Epidermal melanocyte (primary cell): ENCODE measurements around the gene PHLDB2.

ENCODE experiments used
- DNase-seq: peaks from one replicate; pipeline ENCODE4 v3.0.0; 2011; ENCODE audit warnings: low spot score; ENCODE audit not compliant: insufficient read length

The PHLDB2 gene

DNA sequence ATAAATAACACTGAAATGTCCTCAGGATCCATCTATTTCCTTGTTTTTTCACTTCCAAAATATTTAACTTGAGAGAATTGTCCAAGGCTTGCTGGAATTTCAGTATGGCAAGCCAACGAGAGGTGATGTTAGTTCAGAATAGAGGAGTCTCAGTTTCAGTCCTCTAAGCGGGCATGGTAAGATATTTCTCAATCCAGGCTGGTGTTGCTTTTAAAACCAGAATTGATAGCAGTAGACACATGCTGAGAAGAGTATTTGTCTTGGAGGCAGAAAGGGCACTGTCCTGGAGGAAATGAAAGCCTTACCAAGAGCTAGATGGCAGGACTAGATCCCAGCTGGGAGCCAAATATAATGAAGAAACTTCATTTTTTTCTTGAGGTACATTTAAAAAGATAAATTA is 23.1 kb downstream of the PHLDB2 start:
- no peak for DNase-seq

DNA sequence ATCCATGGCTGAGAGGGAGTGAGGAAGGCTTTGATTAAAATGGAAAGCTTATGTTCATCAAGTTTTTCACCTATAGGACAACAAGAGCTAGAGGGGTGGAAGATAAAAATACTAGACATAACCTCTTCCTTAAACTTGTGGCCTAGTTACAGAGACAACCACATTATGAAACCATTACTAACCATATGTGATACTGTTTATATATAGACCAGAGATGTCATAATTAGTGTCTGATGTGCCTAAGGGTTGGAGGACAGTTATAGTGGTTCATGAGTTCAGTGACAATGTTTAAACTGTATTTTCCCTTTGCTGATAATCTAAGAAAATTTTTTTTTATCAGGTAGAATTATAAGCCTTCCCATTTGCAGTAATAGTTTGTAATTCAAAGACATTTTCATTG is 23.7 kb downstream of the PHLDB2 start:
- no peak for DNase-seq

DNA sequence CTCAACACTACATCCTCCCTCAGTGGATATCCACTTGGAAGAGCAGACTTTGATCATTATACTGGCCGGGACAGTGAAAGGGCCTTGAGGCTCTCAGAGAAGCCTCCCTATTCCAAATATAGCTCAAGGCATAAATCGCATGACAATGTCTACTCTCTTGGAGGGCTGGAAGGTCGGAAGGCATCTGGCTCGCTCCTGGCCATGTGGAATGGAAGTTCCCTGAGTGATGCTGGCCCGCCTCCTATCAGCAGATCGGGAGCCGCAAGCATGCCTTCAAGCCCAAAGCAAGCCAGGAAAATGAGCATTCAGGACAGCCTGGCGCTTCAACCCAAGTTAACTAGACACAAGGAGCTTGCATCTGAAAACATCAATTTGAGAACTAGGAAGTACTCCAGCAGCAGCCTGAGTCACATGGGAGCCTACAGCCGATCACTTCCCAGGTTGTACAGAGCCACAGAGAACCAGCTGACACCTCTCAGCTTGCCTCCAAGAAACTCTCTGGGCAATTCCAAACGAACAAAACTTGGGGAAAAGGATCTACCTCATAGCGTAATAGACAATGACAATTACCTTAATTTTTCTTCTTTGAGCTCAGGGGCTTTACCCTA is 25.4 kb downstream of the PHLDB2 start:
- no peak for DNase-seq

DNA sequence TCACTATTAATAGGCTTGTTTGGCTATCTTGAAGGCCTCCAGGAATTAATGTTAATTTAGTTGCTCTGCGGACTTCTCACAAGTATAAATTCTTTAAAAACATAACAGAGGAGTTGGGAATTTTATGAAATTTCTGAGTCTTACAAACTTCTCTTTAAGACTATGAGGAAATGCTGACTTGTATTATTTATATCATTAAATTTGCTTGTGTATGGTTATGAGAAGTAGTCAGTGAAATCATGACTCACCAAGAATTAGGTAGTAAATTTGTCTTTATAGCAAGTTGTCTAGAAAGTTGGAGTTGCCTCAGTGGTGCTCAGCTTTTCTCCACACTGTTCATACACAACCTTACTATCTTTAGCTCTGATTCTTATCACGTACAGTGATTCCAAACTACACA is 26.5 kb downstream of the PHLDB2 start:
- no peak for DNase-seq

DNA sequence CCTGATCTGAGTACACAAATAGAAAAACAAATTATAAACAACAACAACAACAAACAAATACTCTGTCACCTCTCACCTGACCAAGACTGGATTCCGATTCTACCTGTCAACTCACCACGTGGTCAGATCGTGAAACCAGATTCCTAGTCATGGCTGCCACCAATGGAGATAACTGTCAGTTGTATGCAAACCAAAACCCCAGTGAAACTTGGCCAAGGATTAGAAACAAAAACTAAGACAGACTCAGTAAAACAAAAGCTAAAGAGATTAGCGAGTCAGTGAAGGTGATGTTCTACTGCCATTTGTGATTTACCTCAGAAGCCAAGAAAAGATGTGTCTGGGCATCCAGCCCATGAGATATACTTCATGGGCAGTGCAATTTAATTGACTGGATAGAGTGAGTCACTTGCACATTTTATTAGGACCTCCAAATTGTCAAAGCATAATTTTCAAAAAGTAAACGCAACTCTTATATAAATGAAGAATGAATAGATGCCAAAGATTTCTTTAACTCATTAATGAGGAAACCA is 31.1 kb downstream of the PHLDB2 start:
- DNase-seq, result no peak

DNA sequence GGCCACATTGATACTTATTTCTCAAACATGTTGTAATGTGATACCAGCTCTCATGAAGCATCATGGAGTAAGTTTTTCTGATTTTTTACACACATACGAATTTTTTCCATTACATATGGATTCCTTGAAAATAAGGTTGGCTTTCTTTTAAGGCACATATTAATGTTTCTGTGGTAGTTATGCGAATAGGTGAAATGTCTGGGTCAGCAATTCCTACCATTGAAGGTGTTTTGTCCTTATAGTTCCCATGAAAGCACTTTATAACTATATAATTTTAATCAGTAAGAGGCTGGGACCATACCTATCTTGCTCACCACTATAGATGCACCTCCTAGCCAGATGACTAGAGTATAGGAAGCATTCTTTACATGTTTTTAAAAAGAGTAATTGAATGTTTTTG is 33.0 kb downstream of the PHLDB2 start:
- no peak for DNase-seq

DNA sequence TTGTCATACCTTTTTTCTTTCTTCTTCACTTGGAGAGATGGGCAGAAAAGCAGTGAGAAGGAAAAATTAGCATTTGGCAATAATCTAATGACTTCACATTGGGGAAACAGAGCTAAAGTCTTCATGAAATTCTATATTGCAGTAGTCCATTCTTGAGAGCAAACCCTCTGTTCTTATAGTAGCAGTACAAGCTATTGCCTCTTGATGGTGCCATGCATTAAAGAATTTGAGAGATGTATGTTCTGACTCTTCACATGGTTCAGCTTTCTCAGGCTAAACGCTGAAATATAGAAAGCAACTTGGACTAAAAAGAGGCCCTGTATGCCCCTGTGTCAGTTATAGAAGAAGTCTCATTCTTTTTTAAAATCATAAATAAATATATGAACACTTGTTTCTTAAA is 36.0 kb downstream of the PHLDB2 start:
- DNase-seq, result peak; percentile 38

DNA sequence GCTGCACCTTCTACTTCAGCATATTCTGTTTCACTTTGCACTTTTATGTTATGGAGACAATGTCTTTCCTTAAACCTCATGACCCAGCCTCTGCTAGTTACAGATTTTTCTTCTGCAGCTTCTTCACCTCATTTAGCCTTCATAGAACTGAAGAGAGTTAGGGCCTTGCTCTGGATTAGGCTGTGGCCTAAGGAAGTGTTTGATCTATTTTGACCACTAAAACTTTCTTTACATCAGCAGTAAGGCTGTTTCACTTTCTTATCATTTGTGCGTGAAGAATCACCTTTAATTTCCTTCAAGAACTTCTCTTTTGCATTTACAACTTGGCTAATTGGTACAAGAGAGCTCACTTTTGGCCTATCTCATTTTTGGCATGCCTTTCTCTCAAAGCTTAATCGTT is 40.9 kb downstream of the PHLDB2 start:
- no peak for DNase-seq

DNA sequence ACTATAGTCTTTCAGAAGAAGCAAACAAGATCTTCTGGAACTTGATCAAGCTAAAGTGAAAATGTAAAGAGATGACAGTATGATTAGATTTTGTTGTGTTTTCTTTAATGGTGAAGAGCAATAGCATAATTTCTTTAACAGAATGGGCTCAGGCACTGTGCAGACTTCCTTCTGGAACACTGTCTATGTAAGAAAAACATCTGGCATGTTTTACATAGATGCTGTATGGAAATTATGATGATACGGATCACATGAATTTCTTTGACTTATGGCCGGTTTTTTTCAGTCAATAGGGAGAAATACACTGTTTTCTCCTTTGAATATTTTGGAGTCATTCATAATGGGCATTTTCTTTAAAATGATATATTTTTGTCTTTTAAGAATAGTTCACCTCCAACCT is 42.6 kb downstream of the PHLDB2 start:
- no peak for DNase-seq

DNA sequence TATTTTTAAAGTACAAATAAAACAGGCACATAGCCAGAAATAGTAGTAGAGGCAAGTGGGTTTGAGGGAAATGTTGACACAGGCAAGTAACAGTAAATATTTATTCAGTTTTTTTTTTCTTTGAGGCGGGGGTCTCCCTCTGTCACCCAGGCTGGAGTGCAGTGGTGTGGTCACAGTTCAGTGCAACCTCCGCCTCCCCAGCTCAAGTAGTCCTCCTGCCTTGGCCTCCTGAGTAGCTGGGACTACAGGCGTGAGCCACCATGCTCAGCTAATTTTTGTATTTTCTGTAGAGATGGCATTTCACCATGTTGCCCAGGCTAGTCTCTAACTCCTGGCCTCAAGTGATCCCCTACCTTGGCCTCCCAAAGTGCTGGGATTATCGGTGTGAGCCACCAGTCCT is 43.5 kb downstream of the PHLDB2 start:
- no peak for DNase-seq

DNA sequence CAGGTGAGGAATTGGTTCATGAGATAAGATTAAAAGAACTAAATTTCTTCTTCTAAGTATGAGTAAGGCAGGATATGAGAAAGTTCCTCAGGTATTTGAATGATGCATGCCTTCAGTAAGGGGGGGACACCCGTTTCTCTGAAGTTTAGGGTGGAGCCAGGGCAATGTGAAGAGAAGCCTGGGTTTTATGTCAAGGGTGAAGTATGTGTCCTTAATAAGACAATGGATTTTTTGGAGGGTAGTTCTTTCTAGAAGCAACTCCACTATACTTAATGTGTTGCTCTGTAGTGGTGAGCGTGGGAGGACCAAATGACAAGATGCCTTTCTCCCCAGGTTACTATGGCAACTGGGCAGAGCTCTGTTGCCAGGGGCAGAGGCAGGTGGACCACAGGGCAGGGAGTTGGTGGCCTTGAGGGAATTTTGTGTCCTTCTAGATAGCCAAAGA is 44.0 kb downstream of the PHLDB2 start:
- DNase-seq, result no peak

DNA sequence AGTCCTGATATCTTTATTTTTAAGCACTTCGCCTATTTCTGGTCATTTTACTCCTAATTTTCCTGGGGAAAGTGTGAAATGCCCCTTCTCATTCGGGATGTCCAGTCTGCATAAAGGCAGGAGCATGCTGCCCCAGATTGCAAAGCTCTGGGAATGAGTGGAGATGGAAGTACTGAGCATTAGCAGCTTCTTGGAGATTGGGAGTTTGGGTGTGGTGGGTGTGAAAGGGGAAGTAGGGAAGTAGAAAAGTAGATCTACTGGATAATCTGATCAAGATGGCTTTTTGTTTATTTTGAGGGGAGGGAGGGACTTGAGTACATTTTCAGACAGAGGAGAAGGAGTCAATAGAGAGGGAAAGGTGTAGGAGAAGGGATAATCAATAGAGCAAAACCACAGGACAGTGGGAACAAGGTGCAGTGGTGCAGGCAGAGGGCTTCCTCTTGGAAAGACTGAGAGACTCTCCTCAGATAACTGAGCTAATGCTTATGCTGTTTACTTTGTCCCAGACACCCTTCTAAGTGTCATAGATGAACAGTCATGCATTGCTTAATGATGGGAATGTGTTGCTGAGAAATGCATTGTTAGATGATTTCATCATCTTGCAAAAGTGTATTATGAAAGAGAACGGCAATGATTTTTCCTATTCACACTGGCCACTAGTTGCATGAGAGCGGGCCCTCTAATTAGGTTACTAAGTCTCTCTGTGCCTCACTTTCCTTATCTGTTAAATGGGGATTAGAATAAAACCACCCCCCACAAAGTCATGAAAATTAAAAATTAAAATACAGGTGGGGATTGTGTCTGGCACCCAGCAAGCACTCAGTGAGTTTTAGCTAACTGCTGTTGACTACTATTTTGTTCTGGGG is 45.5 kb downstream of the PHLDB2 start:
- DNase-seq, result peak; percentile 37

DNA sequence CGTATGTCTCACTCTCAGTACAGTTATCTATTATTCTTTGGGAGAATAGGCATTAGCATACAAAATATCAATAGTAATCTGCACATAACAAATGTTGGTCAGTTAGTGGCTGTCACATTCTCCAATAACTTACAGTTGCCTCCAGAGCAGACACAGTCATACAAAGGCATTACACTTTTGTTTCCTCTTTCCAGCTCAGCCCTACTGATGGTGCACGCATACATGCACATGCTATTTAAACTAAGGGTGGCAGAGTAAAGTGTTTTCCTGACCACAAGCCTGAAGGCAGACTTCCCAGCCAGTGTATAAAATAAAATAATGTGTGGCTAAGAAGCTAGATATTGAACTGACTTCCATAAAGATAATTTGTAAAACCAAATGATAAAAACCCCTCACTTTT is 47.6 kb downstream of the PHLDB2 start:
- DNase-seq, result no peak

DNA sequence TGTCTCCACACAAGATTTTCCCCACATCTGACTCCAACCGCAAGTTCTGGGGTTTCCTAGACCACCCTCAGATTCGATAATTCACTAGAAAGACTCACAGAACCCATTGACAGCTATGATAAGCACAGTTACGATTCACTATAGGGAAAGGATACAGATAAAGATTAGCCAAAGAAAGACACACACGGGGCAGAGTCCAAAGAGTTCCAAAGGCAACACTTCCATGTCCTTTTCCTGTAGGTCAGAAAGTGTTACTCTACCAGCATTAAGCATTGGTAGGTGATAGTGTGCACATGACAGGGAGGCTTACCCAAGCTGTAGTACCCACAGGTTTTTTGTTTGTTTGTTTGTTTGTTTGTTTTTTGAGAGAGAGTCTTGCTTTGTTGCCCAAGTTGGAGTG is 48.1 kb downstream of the PHLDB2 start:
- no peak for DNase-seq

DNA sequence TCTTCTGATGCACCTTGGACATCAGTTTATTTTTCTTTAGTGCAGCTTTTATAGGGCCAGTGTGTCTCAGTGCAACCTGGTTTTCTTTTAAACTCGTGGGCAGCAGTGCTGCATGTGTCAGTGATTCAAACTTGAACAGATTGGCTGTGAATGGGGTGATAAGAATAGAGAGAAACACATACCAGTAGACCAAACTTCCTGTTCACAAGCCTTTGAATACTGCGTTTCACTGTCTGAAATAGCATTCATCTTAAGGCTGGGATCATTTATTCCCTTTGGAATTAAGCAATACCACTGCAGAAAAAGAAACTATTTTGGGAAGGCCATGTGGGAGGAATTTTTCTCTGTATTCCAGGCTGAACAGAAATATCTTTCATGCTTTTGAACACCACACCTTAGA is 51.7 kb downstream of the PHLDB2 start:
- no peak for DNase-seq

DNA sequence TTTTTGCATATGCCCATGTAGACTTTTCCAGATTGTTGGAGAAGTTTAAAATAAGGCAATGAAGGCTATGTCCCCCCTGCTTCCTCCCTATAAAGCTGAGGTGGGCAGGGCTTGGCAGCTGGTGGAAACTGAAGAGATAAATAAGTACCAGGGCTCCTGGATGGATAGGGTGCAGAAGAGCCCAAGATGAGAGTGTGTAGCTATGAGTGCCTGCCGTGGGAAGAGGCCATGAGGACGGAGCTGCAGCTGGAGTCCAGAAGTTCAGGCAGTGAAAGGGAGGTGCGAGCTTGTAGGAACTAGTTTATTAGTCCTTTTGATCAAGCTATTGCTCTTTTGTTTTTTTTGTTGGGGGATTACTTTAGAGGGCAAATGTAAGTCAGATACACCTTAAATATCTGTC is 52.4 kb downstream of the PHLDB2 start:
- no peak for DNase-seq

DNA sequence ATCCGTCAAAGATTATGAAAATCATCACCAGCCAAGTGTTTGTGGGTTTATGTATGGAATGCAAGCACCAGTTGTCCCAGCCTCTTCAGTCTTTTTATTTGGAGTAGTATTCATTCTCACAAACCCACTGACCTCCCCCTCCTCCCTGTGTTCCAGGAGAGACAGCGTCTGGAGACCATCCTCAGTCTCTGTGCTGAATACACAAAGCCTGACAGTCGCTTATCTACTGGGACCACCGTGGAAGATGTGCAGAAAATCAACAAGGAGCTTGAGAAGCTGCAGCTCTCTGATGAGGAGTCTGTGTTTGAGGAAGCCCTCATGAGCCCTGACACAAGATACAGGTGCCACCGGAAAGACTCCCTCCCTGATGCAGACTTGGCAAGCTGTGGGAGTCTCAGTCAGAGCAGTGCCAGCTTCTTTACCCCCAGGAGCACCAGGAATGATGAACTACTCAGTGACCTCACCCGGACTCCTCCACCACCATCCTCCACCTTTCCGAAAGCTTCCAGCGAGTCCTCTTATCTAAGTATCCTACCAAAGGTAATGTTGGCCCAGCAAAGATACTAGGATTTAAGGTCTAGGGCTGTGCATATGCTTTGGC is 54.2 kb downstream of the PHLDB2 start:
- no peak for DNase-seq

DNA sequence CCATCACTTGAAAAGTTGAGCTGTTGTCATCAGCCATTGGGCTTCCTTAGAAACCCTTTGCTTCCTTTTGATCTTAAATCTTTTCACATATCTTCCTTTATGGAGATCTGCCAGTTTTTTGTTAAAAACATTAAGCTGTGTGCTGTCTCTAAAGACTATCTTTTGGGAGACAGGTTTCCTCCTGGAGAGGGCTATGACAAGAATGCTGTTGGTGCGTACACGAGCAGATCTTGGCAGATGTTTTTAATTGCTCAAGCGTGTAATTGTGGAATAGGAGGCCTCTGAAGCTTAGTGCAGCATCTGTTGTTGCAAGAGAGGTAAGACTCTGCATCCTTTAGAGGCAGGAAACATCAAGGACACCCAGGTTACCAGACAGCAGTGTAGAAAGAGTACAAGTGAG is 56.8 kb downstream of the PHLDB2 start:
- DNase-seq, result no peak

DNA sequence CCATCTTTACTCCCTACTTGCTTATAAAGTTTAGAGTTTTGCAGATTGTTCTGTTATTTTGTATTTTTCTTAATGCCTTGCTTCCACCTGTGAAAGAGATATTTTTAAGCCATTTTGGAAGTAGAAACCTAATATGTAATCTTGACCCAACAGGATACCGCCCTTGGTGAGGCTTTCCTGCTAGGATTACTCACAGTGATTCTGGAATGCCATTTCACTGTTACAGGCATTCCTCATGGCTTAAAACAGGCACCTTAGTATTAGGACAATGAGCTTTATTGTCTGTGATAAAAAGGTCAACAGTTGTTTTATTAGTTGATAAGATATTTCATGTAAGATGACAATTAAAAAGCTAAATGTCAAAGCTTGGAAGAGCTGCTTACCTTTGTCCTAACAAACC is 58.2 kb downstream of the PHLDB2 start:
- no peak for DNase-seq

DNA sequence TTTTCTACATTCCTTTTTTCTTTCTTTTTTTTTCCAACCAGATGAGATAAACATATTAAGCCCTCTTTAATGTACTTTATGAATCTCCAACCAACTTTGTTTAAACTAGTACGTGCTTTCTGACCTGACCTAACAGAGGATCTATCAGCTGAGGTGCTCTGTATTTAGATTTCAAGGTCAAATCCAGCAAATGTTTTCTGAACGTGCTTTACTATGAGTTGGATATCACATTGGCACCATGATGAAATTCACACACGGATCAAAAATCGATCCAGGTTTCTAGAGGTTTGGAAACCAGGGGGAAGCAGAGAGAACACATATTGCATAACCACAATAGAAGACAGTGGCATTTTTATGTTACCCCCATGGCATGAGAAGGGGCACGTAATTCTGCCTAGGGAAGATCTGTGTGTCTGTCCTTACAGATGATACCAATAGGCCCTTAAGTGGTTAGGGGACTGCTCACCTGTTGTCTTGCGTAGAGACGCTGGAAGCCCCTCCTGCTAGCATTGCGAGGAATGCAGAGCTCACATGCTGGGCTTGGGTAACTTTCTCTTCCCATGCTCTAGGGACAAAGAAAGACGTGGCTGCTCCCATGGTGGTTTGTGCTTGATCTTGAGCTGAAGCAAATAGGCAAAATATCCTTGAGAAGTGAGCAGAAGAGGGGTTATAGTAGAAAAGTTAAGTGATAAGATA is 60.5 kb downstream of the PHLDB2 start:
- DNase-seq, result no peak

DNA sequence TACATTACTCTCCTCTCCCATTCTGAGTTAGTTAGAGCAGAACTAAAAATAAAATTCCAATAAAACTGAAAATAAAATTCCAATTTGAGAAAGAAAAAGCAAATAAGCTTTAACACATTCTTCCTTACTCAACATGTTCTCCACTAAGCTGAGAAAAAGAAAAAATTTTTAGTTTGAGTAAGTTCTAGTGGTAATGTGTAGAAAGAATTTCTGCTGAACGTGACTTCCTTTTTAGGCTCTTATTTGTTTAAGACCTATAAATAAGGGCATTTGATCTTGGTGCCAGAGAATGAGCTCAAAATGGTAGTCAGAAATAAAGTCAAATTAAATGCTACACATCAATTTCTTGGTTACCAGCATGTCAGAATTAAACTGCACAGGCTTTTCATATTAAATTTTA is 62.1 kb downstream of the PHLDB2 start:
- no peak for DNase-seq
